A204.1 (cell line): ENCODE results near the gene GALNT3.

Experiments used
- FAIRE-seq: peaks from 2 replicates; lab custom pipeline; 2012; peaks lifted over from hg19 to GRCh38; lab: Jason Lieb, UNC

GALNT3 gene

GRCh38 chr2:165725421-165725820 is 68.6 kb downstream of the GALNT3 start:
- FAIRE-seq, result no peak

DNA sequence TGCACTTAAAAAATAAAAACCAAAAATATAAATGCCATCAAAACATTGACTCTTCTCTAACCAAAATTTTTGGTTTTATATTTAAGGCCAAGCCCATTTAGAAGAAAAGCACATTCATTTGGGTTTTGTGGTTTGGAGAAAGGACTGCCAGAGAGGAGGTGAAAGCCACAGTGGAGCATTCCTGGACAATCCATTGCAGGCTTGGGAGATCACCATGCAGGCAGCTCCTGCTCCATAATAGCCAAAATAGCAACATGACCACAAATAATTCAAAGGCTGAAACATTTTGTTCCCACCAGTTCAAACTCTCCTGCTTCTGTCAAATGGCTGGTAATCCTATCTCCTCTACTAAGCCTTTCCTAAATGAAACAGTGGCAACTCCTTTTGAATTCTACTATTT is 73.5 kb downstream of the GALNT3 start:
- no peak for FAIRE-seq

GRCh38 chr2:165718610-165719210 is 75.3 kb downstream of the GALNT3 start:
- FAIRE-seq, result no peak

DNA sequence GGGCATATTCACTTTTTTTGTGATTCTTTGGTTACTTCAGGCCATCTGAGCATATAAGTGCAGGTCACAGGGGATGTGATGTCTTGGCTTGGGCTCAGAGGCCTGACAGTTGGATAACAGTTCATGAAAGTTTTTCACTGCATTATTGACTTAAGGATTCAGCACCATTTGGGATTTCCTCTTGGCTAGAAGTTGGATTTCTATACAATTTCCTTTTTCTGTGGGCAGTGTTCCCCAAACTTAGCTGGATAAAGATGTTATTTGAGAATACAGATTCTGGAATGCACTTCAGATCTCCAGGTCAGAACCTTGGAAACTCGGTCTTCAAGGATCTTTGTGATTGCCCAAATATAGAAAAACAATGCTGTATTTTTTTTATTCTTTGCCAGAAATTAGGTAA is 78.0 kb downstream of the GALNT3 start:
- FAIRE-seq, result no peak

DNA sequence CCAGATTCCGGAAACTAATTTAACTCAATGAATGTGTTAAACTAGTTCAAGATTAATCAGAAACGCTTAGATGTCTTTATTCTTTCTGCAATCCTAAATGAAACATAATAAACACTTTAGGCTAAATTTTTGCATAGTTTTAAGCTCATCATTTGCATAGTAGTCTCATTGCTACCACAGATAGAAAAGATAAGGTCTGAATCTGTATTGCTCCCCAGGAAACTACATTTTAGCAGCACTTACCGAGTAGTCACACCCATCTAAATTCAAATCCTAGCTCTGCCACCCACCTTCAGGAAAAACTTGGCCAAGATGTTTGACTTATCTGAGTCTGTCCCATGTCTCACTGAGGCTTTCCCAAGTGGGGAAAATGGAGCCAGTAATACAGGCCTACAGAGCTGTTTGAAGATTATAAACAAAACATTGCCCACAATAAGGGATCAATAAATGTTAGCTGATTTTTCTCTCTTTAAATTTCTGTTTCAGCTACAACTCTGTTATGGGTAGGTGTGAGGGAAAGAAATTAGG is 87.0 kb downstream of the GALNT3 start:
- no peak for FAIRE-seq

DNA sequence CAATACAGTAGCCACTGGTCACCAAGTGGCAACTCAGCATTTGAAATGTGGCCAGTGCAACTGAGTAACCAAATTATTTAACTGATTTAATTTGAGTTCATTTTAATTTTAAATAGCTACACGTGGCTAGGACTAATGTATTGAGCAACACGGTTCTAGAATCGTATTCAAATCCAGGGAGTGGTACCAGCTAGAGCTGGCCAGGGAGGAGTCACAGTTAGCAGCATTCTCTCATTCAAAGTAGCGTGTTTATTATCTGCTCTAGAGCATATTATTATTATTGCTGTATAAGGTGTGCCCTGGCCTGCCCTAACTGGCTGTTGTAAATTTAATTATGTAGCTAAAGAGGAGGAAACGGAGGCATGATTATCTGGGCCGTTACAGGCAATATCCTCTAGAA is 92.9 kb downstream of the GALNT3 start:
- no peak for FAIRE-seq

GRCh38 chr2:165700531-165700930 is 93.5 kb downstream of the GALNT3 start:
- no peak for FAIRE-seq

- FAIRE-seq, result no peak
These were observed 94.1 kb downstream of the GALNT3 start for GRCh38 chr2:165699946-165700345.

DNA sequence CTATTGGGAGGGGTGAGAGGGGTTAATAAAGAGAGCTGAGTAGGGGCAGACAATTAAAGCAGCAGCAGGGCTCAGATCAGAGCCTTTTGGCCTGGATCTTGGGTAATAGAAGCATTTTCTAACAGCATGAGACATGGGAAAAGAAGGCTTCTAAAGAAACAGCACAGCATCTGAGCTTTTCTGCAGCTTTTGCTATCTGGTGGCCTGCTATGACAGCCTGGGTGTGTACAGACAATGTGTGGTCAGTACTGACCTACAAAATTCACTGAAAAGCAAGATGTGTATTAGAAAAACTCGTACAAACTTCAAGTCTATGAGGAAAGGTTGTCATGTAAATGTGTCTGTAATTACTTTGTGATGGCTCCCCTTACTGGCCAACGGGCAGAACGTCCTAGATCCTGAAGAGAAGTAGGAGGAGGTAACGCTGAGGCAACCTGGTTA is 95.6 kb downstream of the GALNT3 start:
- peak; percentile 63 for FAIRE-seq

DNA sequence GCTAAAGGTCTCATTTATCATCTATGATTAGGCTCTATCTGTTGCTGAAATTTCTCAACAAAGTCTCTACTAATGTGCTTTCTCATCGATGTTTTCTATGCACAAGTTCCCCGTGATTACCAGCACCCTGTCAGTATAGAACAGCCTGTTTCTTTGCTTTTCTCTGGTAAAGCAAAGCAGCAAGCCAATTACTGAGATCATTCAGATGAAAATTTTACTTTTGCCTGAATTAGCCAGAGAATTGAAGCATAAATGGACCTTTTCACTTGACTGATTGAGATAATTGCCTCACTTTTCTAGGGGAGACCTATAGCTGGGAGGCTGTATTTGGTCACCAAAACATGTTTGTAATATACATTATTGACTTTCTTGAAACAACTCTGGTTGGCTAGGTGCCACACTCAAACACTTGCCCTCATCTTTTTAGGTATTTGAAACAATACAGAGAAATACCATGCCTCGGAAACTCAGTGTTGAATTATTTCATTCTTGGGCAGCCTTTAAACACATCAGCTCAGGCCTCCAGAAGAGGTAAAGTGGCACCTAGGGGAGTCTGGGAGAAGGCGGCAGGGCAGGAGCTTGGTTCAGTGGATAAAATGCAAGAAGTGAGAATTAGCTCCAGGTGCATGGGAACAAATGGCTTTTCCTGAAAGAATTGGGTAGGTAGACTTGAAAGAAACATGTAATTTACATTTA is 96.2 kb downstream of the GALNT3 start:
- FAIRE-seq, result no peak
